Measurements from ENCODE around the gene CCDC13.

CCDC13 gene

GRCh38 chr3:42729404-42730145, 43.5 kb downstream of the CCDC13 start:
- TF ChIP-seq CTCF (IDR thresholded peaks at IDR 0.05; ENCODE audit: low read depth, low read length, poor library complexity, severe bottlenecking) (no peak), EZH2phosphoT487 (IDR thresholded peaks at IDR 0.05; ENCODE audit: borderline replicate concordance, low read length) (no peak)
- H3K9me2 ChIP-seq (replicated peaks; ENCODE audit: control insufficient read depth, low read length), result no peaks in the 10 kb centered on the region
- peaks cover under 1% of the 10 kb centered on the region; the same call in 1 of the 2 replicates for H3K27me3 ChIP-seq (ENCODE audit: control insufficient read depth, low read length)

GRCh38 chr3:42728668-42729364, 44.2 kb downstream of the CCDC13 start:
- Histone ChIP-seq H3K9me3 (ENCODE audit: control insufficient read depth, insufficient read depth, low read length) (no peaks in the 10 kb centered on the region), H3K4me1 (ENCODE audit: control insufficient read depth, low read length) (no peaks in the 10 kb centered on the region), H4K20me1 (ENCODE audit: control insufficient read depth, insufficient read depth, low read depth, low read length) (no peaks in the 10 kb centered on the region), H3F3A (ENCODE audit: control insufficient read depth, insufficient read depth) (no peaks in the 10 kb centered on the region), H3K4me2 (ENCODE audit: low read length) (no peak overlapping the region), H3K4me3 (ENCODE audit: low read length) (no peak overlapping the region), H3K27me3 (ENCODE audit: control insufficient read depth, low read length) (peaks cover 4% of the 10 kb centered on the region; the same call in 1 of the 2 replicates), H3K27ac (ENCODE audit: low read depth, low read length) (no peak overlapping the region), H3K36me3 (ENCODE audit: control insufficient read depth, low read length) (no peaks in the 10 kb centered on the region), H3K79me2 (ENCODE audit: control insufficient read depth, low read length) (no peaks in the 10 kb centered on the region), H3K9me2 (replicated peaks; ENCODE audit: control insufficient read depth, low read length) (no peaks in the 10 kb centered on the region)
- TF ChIP-seq EZH2phosphoT487 (IDR thresholded peaks at IDR 0.05; ENCODE audit: borderline replicate concordance, low read length) (no peak), CTCF (IDR thresholded peaks at IDR 0.05; ENCODE audit: low read depth, low read length, poor library complexity, severe bottlenecking) (no peak)

More at GRCh38 chr3:42729404-42730145, 43.5 kb downstream of the CCDC13 start:
- Histone ChIP-seq H3K27ac (ENCODE audit: low read depth, low read length) (no peak overlapping the region), H3K36me3 (ENCODE audit: control insufficient read depth, low read length) (no peaks in the 10 kb centered on the region), H3K4me1 (ENCODE audit: control insufficient read depth, low read length) (no peaks in the 10 kb centered on the region), H3F3A (ENCODE audit: control insufficient read depth, insufficient read depth) (no peaks in the 10 kb centered on the region), H3K4me3 (ENCODE audit: low read length) (no peak overlapping the region), H3K4me2 (ENCODE audit: low read length) (no peak overlapping the region), H4K20me1 (ENCODE audit: control insufficient read depth, insufficient read depth, low read depth, low read length) (no peaks in the 10 kb centered on the region), H3K9me3 (ENCODE audit: control insufficient read depth, insufficient read depth, low read length) (no peaks in the 10 kb centered on the region), H3K79me2 (ENCODE audit: control insufficient read depth, low read length) (no peaks in the 10 kb centered on the region)

- Histone ChIP-seq H3K79me2 (ENCODE audit: control insufficient read depth, low read length) (no peaks in the 10 kb centered on the region), H3K4me2 (ENCODE audit: low read length) (no peak overlapping the region), H3K4me3 (ENCODE audit: low read length) (no peak overlapping the region), H3F3A (ENCODE audit: control insufficient read depth, insufficient read depth) (no peaks in the 10 kb centered on the region), H4K20me1 (ENCODE audit: control insufficient read depth, insufficient read depth, low read depth, low read length) (no peaks in the 10 kb centered on the region), H3K4me1 (ENCODE audit: control insufficient read depth, low read length) (no peaks in the 10 kb centered on the region), H3K27ac (ENCODE audit: low read depth, low read length) (no peak overlapping the region), H3K9me3 (ENCODE audit: control insufficient read depth, insufficient read depth, low read length) (no peaks in the 10 kb centered on the region), H3K9me2 (replicated peaks; ENCODE audit: control insufficient read depth, low read length) (no peaks in the 10 kb centered on the region), H3K36me3 (ENCODE audit: control insufficient read depth, low read length) (no peaks in the 10 kb centered on the region), H3K27me3 (ENCODE audit: control insufficient read depth, low read length) (peaks cover 4% of the 10 kb centered on the region; the same call in 1 of the 2 replicates)
- TF ChIP-seq CTCF (IDR thresholded peaks at IDR 0.05; ENCODE audit: low read depth, low read length, poor library complexity, severe bottlenecking) (no peak), EZH2phosphoT487 (IDR thresholded peaks at IDR 0.05; ENCODE audit: borderline replicate concordance, low read length) (no peak)
Observed at GRCh38 chr3:42728056-42728455, 45.0 kb downstream of the CCDC13 start.

Data from DOHH2 (cell line).